ENCODE data around the gene P2RX4. TPM values are rescaled to one million over a fixed set of nuclear protein-coding genes. Genes with fewer than 3 reads are reported as not detected.
"Not testable (repeated sequence)": the region's sequence is repeated elsewhere in the genome, so short reads cannot be mapped to it uniquely, and the experiment has no call there.

Gene P2RX4, protein sequence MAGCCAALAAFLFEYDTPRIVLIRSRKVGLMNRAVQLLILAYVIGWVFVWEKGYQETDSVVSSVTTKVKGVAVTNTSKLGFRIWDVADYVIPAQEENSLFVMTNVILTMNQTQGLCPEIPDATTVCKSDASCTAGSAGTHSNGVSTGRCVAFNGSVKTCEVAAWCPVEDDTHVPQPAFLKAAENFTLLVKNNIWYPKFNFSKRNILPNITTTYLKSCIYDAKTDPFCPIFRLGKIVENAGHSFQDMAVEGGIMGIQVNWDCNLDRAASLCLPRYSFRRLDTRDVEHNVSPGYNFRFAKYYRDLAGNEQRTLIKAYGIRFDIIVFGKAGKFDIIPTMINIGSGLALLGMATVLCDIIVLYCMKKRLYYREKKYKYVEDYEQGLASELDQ
- total RNA-seq: 100 to 1,000 TPM in 1 of 3 donors, 10 to 100 TPM in 2; 62.9 to 114 (median 86.9) TPM

DNA sequence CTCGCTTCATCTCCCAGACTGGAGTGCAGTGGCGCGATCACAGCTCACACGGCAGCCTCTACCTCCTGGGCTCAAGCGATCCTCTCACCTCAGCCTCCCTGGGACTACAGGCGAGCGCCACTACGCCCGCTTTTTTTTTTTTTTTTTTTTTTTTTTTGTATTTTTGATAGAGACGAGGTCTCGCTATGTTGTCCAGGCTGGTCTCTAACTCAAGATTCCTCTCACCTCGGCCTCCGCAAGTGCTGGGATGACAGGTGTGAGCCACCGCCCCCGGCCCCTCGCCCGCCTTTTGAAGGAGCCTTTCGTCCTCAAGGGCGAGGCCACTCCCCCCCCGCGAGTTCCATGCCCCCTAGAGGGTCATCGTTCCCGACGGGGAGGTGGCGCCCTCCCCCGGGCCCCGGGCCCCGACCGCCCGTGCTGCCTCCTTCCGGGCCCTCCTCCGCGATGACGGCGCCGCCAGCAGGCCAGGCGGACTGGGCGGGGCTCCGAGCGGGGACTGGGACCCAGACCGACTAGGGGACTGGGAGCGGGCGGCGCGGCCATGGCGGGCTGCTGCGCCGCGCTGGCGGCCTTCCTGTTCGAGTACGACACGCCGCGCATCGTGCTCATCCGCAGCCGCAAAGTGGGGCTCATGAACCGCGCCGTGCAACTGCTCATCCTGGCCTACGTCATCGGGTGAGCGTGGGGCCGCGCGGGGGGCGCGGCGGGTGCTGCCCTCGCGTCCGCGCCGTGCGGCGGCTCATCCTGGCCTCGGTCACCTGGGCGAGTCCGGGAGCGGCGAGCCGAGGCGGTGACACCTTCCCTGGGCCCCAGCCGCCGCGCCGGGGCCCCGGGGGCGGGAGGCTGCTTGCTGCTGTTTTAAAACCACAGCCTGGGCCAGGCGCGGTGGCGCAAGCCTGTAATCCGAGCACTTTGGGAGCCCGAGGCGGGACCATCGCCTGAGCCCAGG, at the start of gene P2RX4:
TSS of gene P2RX4 (plus strand) at position 506 of the 949 bp plus-strand sequence. CDS start at position 542, 36 bp downstream.
- Histone ChIP-seq H3K4me1 (no peaks in the 10 kb centered on the region), H3K27ac (peak within 1 kb of the TSS; percentile 94 to 97), H3K27me3 (no peaks in the 10 kb centered on the region), H3K36me3 (no peaks in the 10 kb centered on the region), H3K9me3 (no peaks in the 10 kb centered on the region), H3K4me3 (peak within 1 kb of the TSS; percentile 59 to 91 (median 75))
- intact Hi-C loops (cut with DNase I; ENCODE audit: low total_unique reads): no loop called here
- DNase-seq (ENCODE audit: low spot score in 2 of 2): peak; percentile 73 to 78
- TF ChIP-seq, protein P1, sequence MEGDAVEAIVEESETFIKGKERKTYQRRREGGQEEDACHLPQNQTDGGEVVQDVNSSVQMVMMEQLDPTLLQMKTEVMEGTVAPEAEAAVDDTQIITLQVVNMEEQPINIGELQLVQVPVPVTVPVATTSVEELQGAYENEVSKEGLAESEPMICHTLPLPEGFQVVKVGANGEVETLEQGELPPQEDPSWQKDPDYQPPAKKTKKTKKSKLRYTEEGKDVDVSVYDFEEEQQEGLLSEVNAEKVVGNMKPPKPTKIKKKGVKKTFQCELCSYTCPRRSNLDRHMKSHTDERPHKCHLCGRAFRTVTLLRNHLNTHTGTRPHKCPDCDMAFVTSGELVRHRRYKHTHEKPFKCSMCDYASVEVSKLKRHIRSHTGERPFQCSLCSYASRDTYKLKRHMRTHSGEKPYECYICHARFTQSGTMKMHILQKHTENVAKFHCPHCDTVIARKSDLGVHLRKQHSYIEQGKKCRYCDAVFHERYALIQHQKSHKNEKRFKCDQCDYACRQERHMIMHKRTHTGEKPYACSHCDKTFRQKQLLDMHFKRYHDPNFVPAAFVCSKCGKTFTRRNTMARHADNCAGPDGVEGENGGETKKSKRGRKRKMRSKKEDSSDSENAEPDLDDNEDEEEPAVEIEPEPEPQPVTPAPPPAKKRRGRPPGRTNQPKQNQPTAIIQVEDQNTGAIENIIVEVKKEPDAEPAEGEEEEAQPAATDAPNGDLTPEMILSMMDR (IDR thresholded peaks at IDR 0.05): no peak
- TF ChIP-seq POLR2AphosphoS5 (IDR thresholded peaks at IDR 0.05) (peak; percentile 87 to 93 (median 87)), POLR2A (IDR thresholded peaks at IDR 0.05) (peak; percentile 62)

DNA sequence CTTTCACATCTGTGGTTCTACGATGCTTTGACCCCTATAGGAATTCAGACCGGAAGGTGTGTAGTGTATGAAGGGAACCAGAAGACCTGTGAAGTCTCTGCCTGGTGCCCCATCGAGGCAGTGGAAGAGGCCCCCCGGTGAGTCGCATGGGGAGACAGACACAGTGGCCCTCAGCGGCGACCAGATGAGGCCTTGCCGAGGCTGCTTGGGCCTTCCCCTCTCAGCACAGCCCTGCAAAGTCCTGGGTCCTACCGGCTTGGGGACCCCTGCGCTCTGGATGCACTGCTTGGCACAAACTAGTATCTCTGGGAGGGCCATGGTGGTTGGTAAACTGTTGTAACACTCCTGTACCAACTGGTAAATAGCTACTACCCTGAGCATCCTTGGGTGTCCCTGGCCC, 47.5 kb upstream of the P2RX4 start:
- peaks cover 0 to 6% of the 10 kb centered on the region in 2 donors for H3K9me3 ChIP-seq
- H3K27ac ChIP-seq: no peak overlapping the region
- no peaks in the 10 kb centered on the region for H3K4me1 ChIP-seq
- intact Hi-C loops (cut with DNase I; ENCODE audit: low total_unique reads): no loop called here
- no peak overlapping the region for H3K4me3 ChIP-seq
- no peaks in the 10 kb centered on the region for H3K36me3 ChIP-seq
- DNase-seq (ENCODE audit: low spot score in 2 of 2): no peak
- no peaks in the 10 kb centered on the region for H3K27me3 ChIP-seq
- TF ChIP-seq, protein P1 (IDR thresholded peaks at IDR 0.05): no peak
- TF ChIP-seq POLR2A (IDR thresholded peaks at IDR 0.05): no peak
- no peak for TF ChIP-seq POLR2AphosphoS5 (IDR thresholded peaks at IDR 0.05)

DNA sequence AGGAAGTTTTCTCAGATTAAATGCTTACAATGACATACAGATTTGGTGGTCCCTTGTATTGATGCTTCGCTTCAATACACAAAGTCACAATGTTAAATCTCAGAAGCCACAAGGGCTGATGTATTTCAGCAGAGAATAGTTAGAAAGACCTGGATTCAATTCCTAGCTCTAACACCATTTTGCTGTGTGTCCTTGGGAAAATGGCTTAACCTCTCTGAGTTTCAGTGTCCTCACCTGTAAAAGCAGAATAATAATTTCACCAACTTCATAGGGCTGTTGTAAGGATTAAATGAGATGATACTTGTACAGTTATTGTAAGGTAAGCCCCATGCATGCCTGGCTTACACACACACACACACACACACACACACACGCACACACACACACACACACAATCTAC, 46.9 kb upstream of the P2RX4 start:
- intact Hi-C loops (cut with DNase I; ENCODE audit: low total_unique reads): no loop called here
- Histone ChIP-seq H3K36me3 (no peaks in the 10 kb centered on the region), H3K9me3 (peaks cover 0 to 3% of the 10 kb centered on the region in 2 donors), H3K4me1 (no peaks in the 10 kb centered on the region), H3K27me3 (no peaks in the 10 kb centered on the region), H3K27ac (no peak overlapping the region), H3K4me3 (no peak overlapping the region)
- TF ChIP-seq POLR2AphosphoS5 (IDR thresholded peaks at IDR 0.05): no peak
- TF ChIP-seq, protein P1 (IDR thresholded peaks at IDR 0.05): no peak
- TF ChIP-seq POLR2A (IDR thresholded peaks at IDR 0.05): no peak
- no peak for DNase-seq (ENCODE audit: low spot score in 2 of 2)

DNA sequence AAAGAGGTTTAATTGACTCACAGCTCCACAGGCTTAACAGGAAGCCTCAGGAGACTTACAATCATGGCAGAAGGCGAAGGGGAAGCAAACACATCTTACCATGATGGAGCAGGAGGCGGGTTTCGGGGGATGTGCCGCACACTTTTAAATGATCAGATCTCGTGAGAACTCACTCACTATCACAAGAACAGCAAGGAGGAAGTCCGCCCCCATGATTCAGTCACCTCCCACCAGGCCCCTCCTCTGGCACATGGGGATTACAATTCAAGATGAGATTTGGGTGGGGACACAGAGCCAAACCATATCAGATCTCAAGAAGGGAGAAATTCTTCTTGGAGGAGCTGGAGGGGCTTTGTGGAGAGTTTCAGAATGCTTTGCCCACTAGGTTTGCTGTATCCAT, 45.1 kb upstream of the P2RX4 start:
- H3K27me3 ChIP-seq; H3K27ac ChIP-seq; H3K4me1 ChIP-seq; H3K36me3 ChIP-seq; intact Hi-C loops (cut with DNase I; ENCODE audit: low total_unique reads); DNase-seq (ENCODE audit: low spot score in 2 of 2); H3K4me3 ChIP-seq; H3K9me3 ChIP-seq: not testable (repeated sequence)

DNA sequence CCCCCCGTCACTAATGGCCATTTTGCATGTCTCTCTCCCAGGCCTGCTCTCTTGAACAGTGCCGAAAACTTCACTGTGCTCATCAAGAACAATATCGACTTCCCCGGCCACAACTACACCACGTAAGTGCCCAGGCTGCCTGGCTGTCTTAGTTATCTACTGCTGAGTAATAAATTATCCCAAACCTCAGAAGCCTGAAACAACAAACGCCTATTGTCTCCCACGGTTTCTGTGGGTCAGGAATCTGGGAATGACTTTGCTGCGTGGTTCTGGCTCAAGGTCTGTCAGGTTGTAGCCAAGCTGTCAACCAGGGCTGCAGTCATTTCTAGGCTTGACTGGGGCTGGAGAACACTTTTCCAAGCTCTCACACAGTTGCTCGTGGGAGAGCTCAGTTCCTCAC, 44.6 kb upstream of the P2RX4 start:
- DNase-seq (ENCODE audit: low spot score in 2 of 2): no peak
- H3K4me1 ChIP-seq: no peaks in the 10 kb centered on the region
- TF ChIP-seq POLR2AphosphoS5 (IDR thresholded peaks at IDR 0.05) (no peak), POLR2A (IDR thresholded peaks at IDR 0.05) (no peak)
- TF ChIP-seq, protein P1 (IDR thresholded peaks at IDR 0.05): no peak
- intact Hi-C loops (cut with DNase I; ENCODE audit: low total_unique reads): no loop called here
- H3K27ac ChIP-seq: no peak overlapping the region
- H3K9me3 ChIP-seq: no peaks in the 10 kb centered on the region
- H3K4me3 ChIP-seq: no peak overlapping the region
- no peaks in the 10 kb centered on the region for H3K36me3 ChIP-seq
- no peaks in the 10 kb centered on the region for H3K27me3 ChIP-seq
